Mucosa of descending colon (tissue), 3 donors: ENCODE results near the gene KCTD8. TPM values are rescaled to one million over a fixed set of nuclear protein-coding genes. Genes with fewer than 3 reads are reported as not detected.

Experiments used
- ATAC-seq: fragments of 200-7000 bp; cut with Tn5 transposase; one replicate; pipeline ENCODE4 v1.9.1; 2020; ENCODE audit warnings: mild to moderate bottlenecking, moderate library complexity
- DNase-seq, 3 donors: peaks; one replicate each; pipeline ENCODE4 v3.0.0-alpha.2; 2020
- H3K36me3 ChIP-seq: fragments of 200-600 bp; one replicate; pipeline ENCODE4 v1.8.0; 2021; ENCODE audit warnings: low read depth, mild to moderate bottlenecking
- H3K4me1 ChIP-seq: fragments of 200-600 bp; one replicate; pipeline ENCODE4 v1.8.0; 2021; ENCODE audit warnings: low read depth, mild to moderate bottlenecking
- H3K4me3 ChIP-seq: fragments of 200-600 bp; one replicate; pipeline ENCODE4 v1.8.0; 2021; ENCODE audit warnings: mild to moderate bottlenecking
- H3K9me3 ChIP-seq: fragments of 200-600 bp; one replicate; pipeline ENCODE4 v1.8.0; 2021; ENCODE audit warnings: mild to moderate bottlenecking
- CTCF ChIP-seq: fragments of 200-600 bp; IDR thresholded peaks from one replicate; pipeline ENCODE4 v1.8.0; 2022; ENCODE audit warnings: antibody characterized with exemption, mild to moderate bottlenecking
- intact Hi-C, 2 donors: fragments of 100-400 bp; cut with DNase I in 1 of 2; cut with micrococcal nuclease in 1 of 2; formaldehyde crosslinking; loops; one replicate each; pipeline versions ENCODE4 v1.11.0 to v1.11.1; 2022; cut with DNase I, micrococcal nuclease
- total RNA-seq, 3 donors: library from RNA; stranded (reverse); fragmentation: NEBNext Ultra II Directional in 2 of 3; extraction: Animal tissue kit (Norgen Biotek cat#: 25700) in 2 of 3; gene quantifications; one replicate each; pipeline versions ENCODE4 v1.2.1 to v1.2.4, GENCODE V29; 2021 to 2023
- donor health status: DM: no; HTN: no; CAD: no; lungs with moderate emphysema.
- donor health status: DM: no; HTN: no; CAD: no.
- donor health status: DM: no; HTN: yes; CAD: no.

Gene KCTD8
- total RNA-seq, 3 donors from 2014 or later: 0.12 to 0.54 TPM; not detected in 1

GRCh38 chr4:44434247-44434646 lies 14.4 kb downstream of the KCTD8 start:
- ATAC-seq (no peak), DNase-seq (no peak)
- H3K4me1 ChIP-seq: no peaks in the 10 kb centered on the region
- no peak for TF ChIP-seq CTCF
- H3K4me3 ChIP-seq: no peak overlapping the region
- no peaks in the 10 kb centered on the region for H3K9me3 ChIP-seq
- intact Hi-C loops: no loop called here
- H3K36me3 ChIP-seq: no peaks in the 10 kb centered on the region

- no peak for TF ChIP-seq CTCF
- intact Hi-C loops: no loop called here
These were observed 22.9 kb downstream of the KCTD8 start for GRCh38 chr4:44425614-44426208.

GRCh38 chr4:44422912-44423311 lies 25.7 kb downstream of the KCTD8 start:
- intact Hi-C loops: no loop called here
- no peak for ATAC-seq

More at GRCh38 chr4:44425614-44426208, 22.9 kb downstream of the KCTD8 start:
- no peak for ATAC-seq
- DNase-seq: no peak
- no peaks in the 10 kb centered on the region for H3K4me1 ChIP-seq
- H3K36me3 ChIP-seq: no peaks in the 10 kb centered on the region
- H3K9me3 ChIP-seq: no peaks in the 10 kb centered on the region
- H3K4me3 ChIP-seq: no peak overlapping the region

GRCh38 chr4:44421330-44422065 lies 27.1 kb downstream of the KCTD8 start:
- Histone ChIP-seq H3K36me3 (no peaks in the 10 kb centered on the region), H3K9me3 (no peaks in the 10 kb centered on the region), H3K4me3 (no peak overlapping the region), H3K4me1 (no peaks in the 10 kb centered on the region)
- no peak for DNase-seq
- intact Hi-C loops: no loop called here
- no peak for ATAC-seq
- no peak for TF ChIP-seq CTCF

More at GRCh38 chr4:44422912-44423311, 25.7 kb downstream of the KCTD8 start:
- Histone ChIP-seq H3K9me3 (no peaks in the 10 kb centered on the region), H3K4me1 (no peaks in the 10 kb centered on the region), H3K4me3 (no peak overlapping the region), H3K36me3 (no peaks in the 10 kb centered on the region)
- TF ChIP-seq CTCF: no peak
- DNase-seq: no peak

GRCh38 chr4:44415251-44415650 lies 33.4 kb downstream of the KCTD8 start:
- H3K9me3 ChIP-seq: no peaks in the 10 kb centered on the region
- intact Hi-C loops: no loop called here
- no peaks in the 10 kb centered on the region for H3K36me3 ChIP-seq
- ATAC-seq (no peak), DNase-seq (no peak)
- H3K4me3 ChIP-seq: no peak overlapping the region
- no peaks in the 10 kb centered on the region for H3K4me1 ChIP-seq
- no peak for TF ChIP-seq CTCF
